GM18526 (cell line): ENCODE measurements around the gene CPOX.

ENCODE experiments used
- POLR2A ChIP-seq: IDR thresholded peaks from 3 replicates; pipeline ENCODE4 v1.6.1; 2011; ENCODE audit not compliant: insufficient read length; ENCODE audit errors: extremely low read depth

Gene CPOX

GRCh38 chr3:98580401-98581386 lies 12.7 kb downstream of the CPOX start:
- no peak for TF ChIP-seq POLR2A

GRCh38 chr3:98577178-98577895 lies 16.1 kb downstream of the CPOX start:
- TF ChIP-seq POLR2A: no peak

GRCh38 chr3:98574132-98574531 lies 19.3 kb downstream of the CPOX start:
- no peak for TF ChIP-seq POLR2A

- no peak for TF ChIP-seq POLR2A
These were observed 20.2 kb downstream of the CPOX start for GRCh38 chr3:98573181-98573728.

- TF ChIP-seq POLR2A: no peak
These were observed 25.0 kb downstream of the CPOX start for GRCh38 chr3:98568402-98568801.

GRCh38 chr3:98567666-98568270 lies 25.6 kb downstream of the CPOX start:
- no peak for TF ChIP-seq POLR2A

- no peak for TF ChIP-seq POLR2A
These were observed 27.6 kb downstream of the CPOX start for GRCh38 chr3:98565843-98566242.

GRCh38 chr3:98565237-98565643 lies 28.2 kb downstream of the CPOX start:
- no peak for TF ChIP-seq POLR2A

- peak; percentile 31 for TF ChIP-seq POLR2A
These were observed 29.0 kb downstream of the CPOX start for GRCh38 chr3:98564282-98565005.

GRCh38 chr3:98563661-98564281 lies 29.6 kb downstream of the CPOX start:
- no peak for TF ChIP-seq POLR2A

GRCh38 chr3:98561727-98562521 lies 31.5 kb downstream of the CPOX start:
- TF ChIP-seq POLR2A: peak; percentile 47

- TF ChIP-seq POLR2A: peak; percentile 30
These were observed 32.5 kb downstream of the CPOX start for GRCh38 chr3:98560911-98561310.

GRCh38 chr3:98558100-98558827 lies 35.1 kb downstream of the CPOX start:
- no peak for TF ChIP-seq POLR2A

- peak; percentile 40 for TF ChIP-seq POLR2A
These were observed 35.9 kb downstream of the CPOX start for GRCh38 chr3:98557324-98558010.
